IMR-90 (cell line): ENCODE measurements around the gene SLFN12. TPM values are rescaled to one million over a fixed set of nuclear protein-coding genes. Genes with fewer than 3 reads are reported as not detected.

ENCODE experiments used
- ATAC-seq: fragments of 200-7000 bp; cut with Tn5 transposase; 2 replicates; pipeline ENCODE4 v1.9.1; 2020; ENCODE audit warnings: low read depth, mild to moderate bottlenecking, moderate library complexity
- BruUV-seq: library from RNA; stranded (reverse); fragments of 400-500 nt; replicated peaks from 2 replicates; lab custom pipeline; 2021; lab: Mats Ljungman, UMichigan
- CTCF ChIA-PET: fragments of 300-600 bp; formaldehyde crosslinking; extraction: SDS; loops from one replicate; lab custom pipeline; 2021; ENCODE audit warnings: antibody characterized with exemption; lab: Yijun Ruan, JAX
- POLR2A ChIA-PET: fragments of 300-600 bp; sonication (Branson Sonifier 250); formaldehyde crosslinking; loops from one replicate; lab custom pipeline; 2022; ENCODE audit warnings: antibody characterized with exemption; ENCODE audit not compliant: unreplicated experiment; lab: Charles Lee
- DNase-seq: peaks from one replicate; pipeline ENCODE4 v3.0.0; 2013
- H2AFZ ChIP-seq: replicated peaks from 2 replicates; pipeline ENCODE3; 2013; ENCODE audit warnings: low read length, mild to moderate bottlenecking; ENCODE audit not compliant: poor library complexity
- H2AK5ac ChIP-seq: 2 replicates; pipeline ENCODE4 v1.6.1; 2013; ENCODE audit warnings: low read depth, low read length, inconsistent platforms
- H2AK9ac ChIP-seq: replicated peaks from 2 replicates; pipeline ENCODE3; 2013; ENCODE audit warnings: mild to moderate bottlenecking, low read depth, low read length, moderate library complexity; ENCODE audit not compliant: poor library complexity
- H2BK120ac ChIP-seq: 2 replicates; pipeline ENCODE4 v1.6.1; 2013; ENCODE audit warnings: low read depth, low read length, inconsistent platforms
- H2BK15ac ChIP-seq: 3 replicates; pipeline ENCODE4 v1.6.1; 2013; ENCODE audit warnings: low read depth, low read length, inconsistent platforms
- H2BK20ac ChIP-seq: 2 replicates; pipeline ENCODE4 v1.6.1; 2013; ENCODE audit warnings: low read depth, mild to moderate bottlenecking, inconsistent platforms, low read length, moderate library complexity
- H2BK5ac ChIP-seq: 2 replicates; pipeline ENCODE4 v1.6.1; 2013; ENCODE audit warnings: mild to moderate bottlenecking, low read depth, low read length, inconsistent platforms; ENCODE audit not compliant: poor library complexity, severe bottlenecking
- H3K14ac ChIP-seq: replicated peaks from 2 replicates; pipeline ENCODE4 v1.6.1; 2013; ENCODE audit warnings: low read depth, low read length, inconsistent platforms
- H3K18ac ChIP-seq: 2 replicates; pipeline ENCODE4 v1.6.1; 2013; ENCODE audit warnings: low read depth, low read length, control low read depth
- H3K23ac ChIP-seq: 2 replicates; pipeline ENCODE4 v1.6.1; 2013; ENCODE audit warnings: low read depth, low read length, inconsistent platforms
- H3K27ac ChIP-seq: 2 replicates; pipeline ENCODE4 v1.5.1; 2013; ENCODE audit warnings: mild to moderate bottlenecking, control low read depth, low read length; ENCODE audit not compliant: insufficient read depth
- H3K27me3 ChIP-seq: 2 replicates; pipeline ENCODE4 v1.6.1; 2013; ENCODE audit warnings: low read length; ENCODE audit not compliant: control insufficient read depth, insufficient read depth
- H3K36me3 ChIP-seq: 2 replicates; pipeline ENCODE4 v1.6.1; 2013; ENCODE audit warnings: low read length, mixed read lengths; ENCODE audit not compliant: control insufficient read depth, insufficient read depth
- H3K4ac ChIP-seq: 2 replicates; pipeline ENCODE4 v1.6.1; 2013; ENCODE audit warnings: low read depth, low read length, inconsistent platforms
- H3K4me1 ChIP-seq: 2 replicates; pipeline ENCODE4 v1.6.1; 2013; ENCODE audit warnings: low read length, mixed read lengths; ENCODE audit not compliant: control insufficient read depth, insufficient read depth
- H3K4me2 ChIP-seq: 2 replicates; pipeline ENCODE4 v1.6.1; 2013; ENCODE audit warnings: low read depth, mild to moderate bottlenecking, control low read depth, low read length, moderate library complexity
- H3K4me3 ChIP-seq: 2 replicates; pipeline ENCODE4 v1.5.1; 2013; ENCODE audit warnings: low read depth, mild to moderate bottlenecking, control low read depth, low read length, moderate library complexity; ENCODE audit not compliant: insufficient read depth
- H3K56ac ChIP-seq: 2 replicates; pipeline ENCODE4 v1.6.1; 2013; ENCODE audit warnings: low read length, inconsistent platforms; ENCODE audit not compliant: insufficient read depth; ENCODE audit errors: extremely low read depth
- H3K79me1 ChIP-seq, 2 experiments: 2 replicates each; pipeline ENCODE4 v1.6.1; 2013; ENCODE audit warnings: low read length in 2 of 2, inconsistent platforms in 1 of 2, low read depth in 1 of 2
- H3K9ac ChIP-seq: 2 replicates; pipeline ENCODE4 v1.6.1; 2013; ENCODE audit warnings: low read depth, low read length, control low read depth
- H3K9me1 ChIP-seq: 2 replicates; pipeline ENCODE4 v1.6.1; 2013; ENCODE audit warnings: low read length, inconsistent platforms; ENCODE audit not compliant: insufficient read depth
- H3K9me3 ChIP-seq: 2 replicates; pipeline ENCODE4 v1.6.1; 2013; ENCODE audit warnings: low read length; ENCODE audit not compliant: control insufficient read depth, insufficient read depth
- H4K20me1 ChIP-seq: 2 replicates; pipeline ENCODE4 v1.6.1; 2013; ENCODE audit warnings: low read length, inconsistent platforms; ENCODE audit not compliant: insufficient read depth
- H4K5ac ChIP-seq: 2 replicates; pipeline ENCODE4 v1.6.1; 2013; ENCODE audit warnings: mild to moderate bottlenecking, low read depth, low read length, control low read depth
- H4K8ac ChIP-seq, 2 experiments: 2 replicates each; pipeline ENCODE4 v1.6.1; 2013; ENCODE audit warnings: low read depth in 2 of 2, low read length in 2 of 2, control low read depth in 1 of 2, inconsistent platforms in 1 of 2
- H4K91ac ChIP-seq: 2 replicates; pipeline ENCODE4 v1.6.1; 2013; ENCODE audit warnings: low read depth, low read length, inconsistent platforms; ENCODE audit not compliant: insufficient read depth
- CTCF ChIP-seq: conservative IDR thresholded peaks from 2 replicates; pipeline ENCODE4 v1.5.1; 2012; ENCODE audit warnings: mild to moderate bottlenecking, low read depth, low read length, improper control_type of control experiment
- ELK1 ChIP-seq: fragments of 150-350 bp; IDR thresholded peaks from 2 replicates; pipeline ENCODE4 v1.6.1; 2016; ENCODE audit warnings: low read depth, mild to moderate bottlenecking, low read length, moderate library complexity, borderline replicate concordance
- MAZ ChIP-seq: IDR thresholded peaks from 2 replicates; pipeline ENCODE4 v1.6.1; 2012; ENCODE audit warnings: low read depth, mild to moderate bottlenecking, low read length, improper control_type of control experiment, moderate library complexity, borderline replicate concordance
- MXI1 ChIP-seq: IDR thresholded peaks from 2 replicates; pipeline ENCODE4 v1.6.1; 2012; ENCODE audit warnings: low read depth, mild to moderate bottlenecking, low read length, moderate library complexity, borderline replicate concordance
- USF2 ChIP-seq: fragments of 150-350 bp; IDR thresholded peaks from 2 replicates; pipeline ENCODE4 v1.6.1; 2017; ENCODE audit warnings: mild to moderate bottlenecking, antibody characterized with exemption, low read length, low read depth
- WGBS, 2 experiments: methylation state at CpG; one replicate each; pipeline versions ENCODE4 v1.1.5 to v1.1.7; 2013; ENCODE audit warnings: missing lambda C conversion rate in 2 of 2; ENCODE audit not compliant: insufficient read length in 1 of 2; ENCODE audit errors: extremely low coverage in 2 of 2; 5-methylcytosine and 5-hydroxymethylcytosine counted together
- dilution Hi-C: fragments of 300-500 bp; cut with HindIII; formaldehyde crosslinking; loops from one replicate; pipeline ENCODE4 v1.14.3; 2018; ENCODE audit warnings: low sequenced_read_pairs; ENCODE audit not compliant: unreplicated experiment
- in situ Hi-C: fragments of 300-500 bp; cut with MboI; formaldehyde crosslinking; loops from 3 replicates; pipeline ENCODE4 v1.14.3; 2019; ENCODE audit warnings: low sequenced_read_pairs, inconsistent platforms, mixed read lengths
- intact Hi-C: fragments of 100-400 bp; cut with micrococcal nuclease; formaldehyde crosslinking; loops from 2 replicates; pipeline ENCODE4 v1.10.0; 2022
- polyA plus RNA-seq, 3 experiments: library from polyadenylated mRNA; depleted of rRNA; stranded (reverse); fragments of >200 nt; gene quantifications; 2 replicates each; pipeline ENCODE4 v1.2.3, GENCODE V29; 2012; ENCODE audit warnings: low replicate concordance in 1 of 3
- total RNA-seq: library from RNA; depleted of rRNA; stranded (reverse); fragments of >200 nt; gene quantifications from 2 replicates; pipeline ENCODE4 v1.2.3, GENCODE V29; 2012

SLFN12 gene
- total and polyA plus RNA-seq, 2 of the 4 experiments (the other 2 are of a cell fraction), result 16.6 to 38.9 TPM

GRCh38 chr17:35361027-35361426, 71.3 kb downstream of the SLFN12 start:
- Histone ChIP-seq H3K4me2 (no peak overlapping the region), H2AK9ac (no peak overlapping the region), H3K9me3 (no peaks in the 10 kb centered on the region), H2BK20ac (no peak overlapping the region), H3K4me1 (no peaks in the 10 kb centered on the region), H3K18ac (no peak overlapping the region), H3K27me3 (no peaks in the 10 kb centered on the region), H3K27ac (no peak overlapping the region), H2AK5ac (no peak overlapping the region), H3K23ac (no peak overlapping the region), H3K36me3 (peaks cover 26% of the 10 kb centered on the region), H2AFZ (no peak overlapping the region), H4K91ac (no peak overlapping the region), H2BK120ac (no peak overlapping the region), H3K9me1 (0 out of 2 replicates have a peak, but pooled peaks cover 4% of the 10 kb centered on the region), H3K56ac (no peak overlapping the region), H2BK5ac (no peak overlapping the region), H3K14ac (no peak overlapping the region), H4K8ac (no peak overlapping the region), H3K4me3 (no peak overlapping the region), H3K4ac (no peak overlapping the region), H4K20me1 (peaks cover 3% of the 10 kb centered on the region; the same call in 1 of the 2 replicates), H3K79me1 (peaks cover 20 to 29% of the 10 kb centered on the region in 2 experiments), H4K5ac (no peak overlapping the region), H3K9ac (no peak overlapping the region), H2BK15ac (no peak overlapping the region)
- in situ Hi-C loops, result loop anchor here (25.0 kb wide), 1 partner anchor 376 kb away; the partner anchor contains the start of gene RASL10B
- no CpG with 5 or more reads among the region's 1 CpG for WGBS, 2 experiments
- ChIA-PET POLR2A (no interaction called here), CTCF (no interaction called here)
- no peak for DNase-seq
- TF ChIP-seq CTCF (no peak), ELK1 (no peak), MAZ (no peak), USF2 (no peak), MXI1 (no peak)
- BruUV-seq, result no TSS peak
- dilution Hi-C loops, result no loop called here
- ATAC-seq, result no peak
- intact Hi-C loops, result no loop called here
